Stimulated activated CD8-positive, alpha-beta memory T cell treated with anti-CD3 and anti-CD28 coated beads, Interleukin-7, amount 100 ng/mL, for 4 hours (primary cell): Measurements from ENCODE around the gene DEFB121.
"Not testable (repeated sequence)": the region's sequence is repeated elsewhere in the genome, so short reads cannot be mapped to it uniquely, and the experiment has no call there.

Experiments
- DNase-seq, 2 donors: peaks; one replicate each; pipeline ENCODE4 v3.0.0-alpha.2; 2020; ENCODE audit warnings: low read depth in 2 of 2

DEFB121 gene

GRCh38 chr20:31406115-31406514, at the start of gene DEFB121:
Gene DEFB121, minus strand, starts transcription at chr20:31406215. Its CDS starts 63 bp downstream, at chr20:31406152.
- DNase-seq: no peak

GRCh38 chr20:31454361-31454760, 48.3 kb upstream of the DEFB121 start:
- no peak for DNase-seq

GRCh38 chr20:31452575-31452974, 46.6 kb upstream of the DEFB121 start:
- DNase-seq: no peak

- DNase-seq: no peak
These were observed 43.7 kb upstream of the DEFB121 start for GRCh38 chr20:31449511-31450414.

- DNase-seq: no peak
These were observed 40.2 kb upstream of the DEFB121 start for GRCh38 chr20:31446084-31446819.

GRCh38 chr20:31440012-31440659, 34.1 kb upstream of the DEFB121 start, which contains the start of gene DEFB123:
Gene DEFB123, plus strand, starts transcription at chr20:31440632. Its CDS starts 67 bp downstream, at chr20:31440699.
- no peak for DNase-seq

GRCh38 chr20:31430568-31431115, 24.6 kb upstream of the DEFB121 start:
- DNase-seq: no peak

GRCh38 chr20:31427576-31427975, 21.6 kb upstream of the DEFB121 start:
- DNase-seq: not testable (repeated sequence)

- DNase-seq: not testable (repeated sequence)
These were observed 21.0 kb upstream of the DEFB121 start for GRCh38 chr20:31426891-31427551.

- DNase-seq: no peak
These were observed 19.8 kb upstream of the DEFB121 start for GRCh38 chr20:31425797-31426196.

GRCh38 chr20:31418307-31418706, 12.3 kb upstream of the DEFB121 start:
- DNase-seq: no peak

- no peak for DNase-seq
These were observed 9.6 kb upstream of the DEFB121 start for GRCh38 chr20:31415653-31416052.

GRCh38 chr20:31414381-31414780, 8.4 kb upstream of the DEFB121 start:
- DNase-seq: no peak

GRCh38 chr20:31410011-31410410, 4.0 kb upstream of the DEFB121 start:
- DNase-seq: no peak

- DNase-seq: no peak
These were observed 2.1 kb downstream of the DEFB121 start for GRCh38 chr20:31403886-31404285.

GRCh38 chr20:31394900-31395299, 11.1 kb downstream of the DEFB121 start:
- no peak for DNase-seq

GRCh38 chr20:31392836-31393235, 13.2 kb downstream of the DEFB121 start:
- DNase-seq: no peak

GRCh38 chr20:31390490-31390889, 15.5 kb downstream of the DEFB121 start, which contains the start of gene DEFB119:
Gene DEFB119, minus strand, starts transcription at chr20:31390590. Its CDS starts 107 bp downstream, at chr20:31390483.
- no peak for DNase-seq

- DNase-seq: no peak
These were observed 31.7 kb downstream of the DEFB121 start for GRCh38 chr20:31374346-31374745.

- DNase-seq: no peak
These were observed 37.7 kb downstream of the DEFB121 start, which contains the start of gene DEFB118 for GRCh38 chr20:31368301-31368700. Gene DEFB118, plus strand, starts transcription at chr20:31368601. Its CDS starts 50 bp downstream, at chr20:31368651.

- not testable (repeated sequence) for DNase-seq
These were observed 41.7 kb downstream of the DEFB121 start for GRCh38 chr20:31364272-31364671.
